ENCODE results near the gene CCT7. TPM values are rescaled to one million over a fixed set of nuclear protein-coding genes. Genes with fewer than 3 reads are reported as not detected.

The CCT7 gene
- total RNA-seq, 1 experiment from 2014 or later, result 637 TPM

DNA sequence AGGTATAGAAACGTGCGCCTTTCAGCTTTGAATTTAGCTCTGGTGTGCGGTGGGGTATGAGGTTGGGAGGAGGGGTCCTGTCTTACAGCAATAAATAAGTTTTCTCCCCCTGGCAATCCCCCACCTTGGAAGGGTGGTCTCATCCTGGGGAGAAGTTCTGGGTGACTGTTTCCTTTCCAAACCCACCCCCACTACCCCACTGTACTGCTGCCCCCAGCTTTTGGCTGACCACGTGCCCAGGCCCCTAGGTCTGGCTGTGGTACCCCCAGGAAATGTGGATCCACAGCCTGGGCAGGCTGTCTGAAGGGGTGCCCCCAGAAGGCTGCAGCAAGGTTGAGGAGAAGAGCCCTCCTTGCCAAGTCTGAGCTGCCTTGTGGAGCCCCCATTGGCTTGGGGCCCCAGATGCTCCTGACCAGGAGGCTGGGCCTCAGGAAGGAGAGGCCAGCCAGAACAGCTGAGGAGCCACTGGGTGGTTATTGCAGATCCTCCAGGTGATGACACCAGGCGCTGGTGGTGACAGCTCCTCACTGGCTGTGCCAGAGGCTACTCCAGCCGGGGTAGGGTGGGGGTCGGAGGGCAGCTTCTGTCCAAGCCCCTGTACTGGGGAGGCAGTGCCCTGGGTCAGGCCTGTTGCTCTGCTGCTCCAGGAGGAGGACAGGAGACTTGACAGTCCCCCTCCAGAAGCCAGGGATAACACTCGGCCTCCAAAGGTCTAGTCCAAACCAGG, 24.2 kb downstream of the CCT7 start:
- BruUV-seq (replicated peaks), result no TSS peak
- H4K20me1 ChIP-seq (ENCODE audit: insufficient read depth), result no peaks in the 10 kb centered on the region; the same call in 1 of the 2 replicates
- H2AFZ ChIP-seq (ENCODE audit: low read depth, low read length, poor library complexity, severe bottlenecking), result no peak overlapping the region
- no peaks in the 10 kb centered on the region for H3K9me3 ChIP-seq (ENCODE audit: control insufficient read depth in 1 of 2, insufficient read depth in 1 of 2, low read depth in 1 of 2, low read length in 2 of 2)
- ChIA-PET RAD21 (ENCODE audit: low non-redundant PET in 1 of 2, low total read pairs in 2 of 2, uncharacterized antibody in 2 of 2, unreplicated experiment in 2 of 2) (no interaction called here), CTCF (no interaction called here), POLR2A (interaction anchor here (1.7 to 1.8 kb wide), 2 partner anchors 14 to 25 kb away, joined by 3 to 5 read pairs; partner anchors contain the start of gene PRADC1)
- H3K4me1 ChIP-seq (ENCODE audit: control insufficient read depth in 1 of 2, insufficient read depth in 2 of 2, low read length in 2 of 2), result no peaks in the 10 kb centered on the region
- H3K27ac ChIP-seq (ENCODE audit: low read depth, low read length), result no peak overlapping the region
- peaks cover 12 to 13% of the 10 kb centered on the region in 2 experiments; a peak in 3 of 4 replicates for H3K36me3 ChIP-seq (ENCODE audit: control insufficient read depth in 1 of 2, insufficient read depth in 2 of 2, low read length in 2 of 2)
- no peak overlapping the region for H3K9ac ChIP-seq (ENCODE audit: low read length)
- no peaks in the 10 kb centered on the region for H3K79me2 ChIP-seq (ENCODE audit: insufficient read depth, low read length)
- no peaks in the 10 kb centered on the region for H3K9me2 ChIP-seq (ENCODE audit: insufficient read depth)
- intact Hi-C loops (cut with micrococcal nuclease), result no loop called here
- H3K4me3 ChIP-seq (replicated peaks in 1 of 2; ENCODE audit: low read depth in 1 of 2, low read length in 2 of 2), result no peak overlapping the region
- no peak for TF ChIP-seq JUND (IDR thresholded peaks at IDR 0.05)
- TF ChIP-seq YY1 (IDR thresholded peaks at IDR 0.05; ENCODE audit: extremely low read depth, insufficient replicate concordance, low read depth, low read length), result no peak
- no peak for TF ChIP-seq RAD21 (IDR thresholded peaks at IDR 0.05; ENCODE audit: low read depth)
- TF ChIP-seq, protein P1, sequence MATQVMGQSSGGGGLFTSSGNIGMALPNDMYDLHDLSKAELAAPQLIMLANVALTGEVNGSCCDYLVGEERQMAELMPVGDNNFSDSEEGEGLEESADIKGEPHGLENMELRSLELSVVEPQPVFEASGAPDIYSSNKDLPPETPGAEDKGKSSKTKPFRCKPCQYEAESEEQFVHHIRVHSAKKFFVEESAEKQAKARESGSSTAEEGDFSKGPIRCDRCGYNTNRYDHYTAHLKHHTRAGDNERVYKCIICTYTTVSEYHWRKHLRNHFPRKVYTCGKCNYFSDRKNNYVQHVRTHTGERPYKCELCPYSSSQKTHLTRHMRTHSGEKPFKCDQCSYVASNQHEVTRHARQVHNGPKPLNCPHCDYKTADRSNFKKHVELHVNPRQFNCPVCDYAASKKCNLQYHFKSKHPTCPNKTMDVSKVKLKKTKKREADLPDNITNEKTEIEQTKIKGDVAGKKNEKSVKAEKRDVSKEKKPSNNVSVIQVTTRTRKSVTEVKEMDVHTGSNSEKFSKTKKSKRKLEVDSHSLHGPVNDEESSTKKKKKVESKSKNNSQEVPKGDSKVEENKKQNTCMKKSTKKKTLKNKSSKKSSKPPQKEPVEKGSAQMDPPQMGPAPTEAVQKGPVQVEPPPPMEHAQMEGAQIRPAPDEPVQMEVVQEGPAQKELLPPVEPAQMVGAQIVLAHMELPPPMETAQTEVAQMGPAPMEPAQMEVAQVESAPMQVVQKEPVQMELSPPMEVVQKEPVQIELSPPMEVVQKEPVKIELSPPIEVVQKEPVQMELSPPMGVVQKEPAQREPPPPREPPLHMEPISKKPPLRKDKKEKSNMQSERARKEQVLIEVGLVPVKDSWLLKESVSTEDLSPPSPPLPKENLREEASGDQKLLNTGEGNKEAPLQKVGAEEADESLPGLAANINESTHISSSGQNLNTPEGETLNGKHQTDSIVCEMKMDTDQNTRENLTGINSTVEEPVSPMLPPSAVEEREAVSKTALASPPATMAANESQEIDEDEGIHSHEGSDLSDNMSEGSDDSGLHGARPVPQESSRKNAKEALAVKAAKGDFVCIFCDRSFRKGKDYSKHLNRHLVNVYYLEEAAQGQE (IDR thresholded peaks at IDR 0.05; ENCODE audit: low read depth), result no peak
- TF ChIP-seq ZNF274 (IDR thresholded peaks at IDR 0.05; ENCODE audit: low read depth, low read length), result no peak
- no peak for TF ChIP-seq SP1 (IDR thresholded peaks at IDR 0.05; ENCODE audit: low read depth)
- TF ChIP-seq POLR2A (IDR thresholded peaks at IDR 0.05; ENCODE audit: borderline replicate concordance, extremely low read depth, insufficient read depth, insufficient read length), result no peak
- no peak for TF ChIP-seq TCF7L2 (IDR thresholded peaks at IDR 0.05; ENCODE audit: borderline replicate concordance, extremely low read depth, insufficient read depth, insufficient read length)
- no peak for TF ChIP-seq EZH2 (IDR thresholded peaks at IDR 0.05)
- no peak overlapping the region for H3K4me2 ChIP-seq (ENCODE audit: low read length)
- H3K27me3 ChIP-seq (ENCODE audit: insufficient read depth, low read length), result no peaks in the 10 kb centered on the region
- DNase-seq (ENCODE audit: low read depth, low spot score) (no peak), ATAC-seq (no peak)

Measured in HCT116 (cell line).